Activated T-cell treated with anti-CD3 and anti-CD28 coated beads, Interleukin-2, amount 50 U/mL, for 72 hours (primary cell): ENCODE results near the gene ANKRD13C. TPM values are rescaled to one million over a fixed set of nuclear protein-coding genes. Genes with fewer than 3 reads are reported as not detected.
"Not testable (repeated sequence)": the region's sequence is repeated elsewhere in the genome, so short reads cannot be mapped to it uniquely, and the experiment has no call there.

ENCODE experiments used
- ATAC-seq, 2 donors: fragments of 150-1000 bp; cut with Tn5 transposase; replicated peaks in 1 of 2; 2 replicates each; pipeline ENCODE4 v1.10.0; 2021; ENCODE audit warnings: moderate library complexity in 2 of 2, mild to moderate bottlenecking in 1 of 2
- DNase-seq, 2 donors: peaks; one replicate each; pipeline ENCODE4 v3.0.0; 2021 to 2022; ENCODE audit warnings: mixed read lengths in 1 of 2
- H3K27ac Mint-ChIP-seq: one replicate; pipeline ENCODE4 v1.8.0; 2022; ENCODE audit warnings: mild to moderate bottlenecking, moderate library complexity, mixed read lengths
- H3K27me3 Mint-ChIP-seq: one replicate; pipeline ENCODE4 v1.8.0; 2022; ENCODE audit warnings: low read depth, mixed read lengths
- H3K36me3 Mint-ChIP-seq, 2 donors: one replicate each; pipeline ENCODE4 v1.8.0; 2022; ENCODE audit warnings: mixed read lengths in 2 of 2, mild to moderate bottlenecking in 1 of 2; ENCODE audit not compliant: insufficient read depth in 2 of 2
- H3K4me1 Mint-ChIP-seq: one replicate; pipeline ENCODE4 v1.8.0; 2022; ENCODE audit warnings: low read depth, mixed read lengths
- H3K4me3 Mint-ChIP-seq, 2 donors: one replicate each; pipeline ENCODE4 v1.8.0; 2022; ENCODE audit warnings: mild to moderate bottlenecking in 2 of 2, mixed read lengths in 2 of 2, moderate library complexity in 2 of 2
- H3K9me3 Mint-ChIP-seq, 2 donors: one replicate each; pipeline ENCODE4 v1.8.0; 2022; ENCODE audit warnings: mixed read lengths in 2 of 2
- total RNA-seq, 2 donors: library from RNA; stranded (reverse); gene quantifications; one replicate each; pipeline ENCODE4 v1.2.3, GENCODE V29; 2022

The ANKRD13C gene
- total RNA-seq, 2 donors from 2014 or later: 25.1 to 25.6 TPM

DNA sequence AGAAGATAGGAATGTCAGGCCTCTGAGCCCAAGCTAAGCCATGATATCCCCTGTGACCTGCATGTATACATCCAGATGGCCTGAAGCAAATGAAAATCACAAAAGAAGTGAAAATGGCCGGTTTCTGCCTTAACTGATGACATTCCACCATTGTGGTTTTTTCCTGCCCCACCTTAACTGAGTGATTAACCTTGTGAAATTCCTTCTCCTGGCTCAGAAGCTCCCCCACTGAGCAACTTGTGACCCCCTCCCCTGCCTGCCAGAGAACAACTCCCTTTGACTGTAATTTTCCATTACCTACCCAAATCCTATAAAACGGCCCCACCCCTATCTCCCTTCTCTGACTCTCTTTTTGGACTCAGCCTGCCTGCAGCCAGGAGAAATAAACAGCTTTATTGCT lies 19.1 kb upstream of the ANKRD13C start:
- not testable (repeated sequence) for H3K36me3 Mint-ChIP-seq, DNase-seq, H3K4me1 Mint-ChIP-seq, H3K4me3 Mint-ChIP-seq, H3K9me3 Mint-ChIP-seq, H3K27ac Mint-ChIP-seq, H3K27me3 Mint-ChIP-seq, ATAC-seq

DNA sequence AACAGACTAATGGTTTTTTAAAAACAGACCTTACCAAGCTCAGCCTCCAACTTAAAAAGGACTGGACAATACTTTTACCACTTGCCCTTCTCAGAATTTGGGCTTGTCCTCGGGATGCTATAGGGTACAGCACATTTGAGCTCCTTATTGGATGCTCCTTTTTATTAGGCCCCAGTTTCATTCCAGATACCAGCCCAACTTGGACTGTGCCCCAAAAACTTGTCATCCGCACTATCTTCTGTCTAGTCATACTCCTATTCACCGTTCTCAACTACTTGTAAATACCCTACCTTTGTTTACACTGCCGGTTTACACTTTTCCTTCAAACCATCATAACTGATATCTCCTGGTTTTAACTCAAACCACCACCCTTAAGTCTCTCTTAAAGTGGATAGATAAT lies 17.9 kb upstream of the ANKRD13C start:
- ATAC-seq (no peak), DNase-seq (no peak)
- Mint-ChIP-seq H3K9me3 (no peaks in the 10 kb centered on the region), H3K36me3 (peaks cover 0 to 1% of the 10 kb centered on the region in 2 donors), H3K4me1 (no peaks in the 10 kb centered on the region), H3K4me3 (no peak overlapping the region), H3K27me3 (no peaks in the 10 kb centered on the region), H3K27ac (no peak overlapping the region)

DNA sequence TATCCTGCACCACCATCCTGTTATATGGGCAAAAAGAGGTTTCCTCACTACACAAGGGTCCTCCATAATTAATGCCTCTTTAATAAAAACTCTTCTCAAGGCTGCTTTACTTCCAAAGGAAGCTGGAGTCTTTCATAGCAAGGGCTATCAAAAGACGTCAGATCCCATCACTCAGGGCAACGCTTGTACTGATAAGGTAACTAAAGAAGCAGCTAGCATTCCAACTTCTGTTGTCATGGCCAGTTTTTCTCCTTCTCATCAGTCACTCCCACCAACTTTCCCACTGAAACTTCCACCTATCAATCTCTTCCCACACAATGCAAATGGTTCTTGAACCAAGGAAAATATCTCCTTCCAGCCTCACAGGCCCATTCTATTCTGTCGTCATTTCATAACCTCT lies 17.1 kb upstream of the ANKRD13C start:
- H3K27me3 Mint-ChIP-seq, H3K9me3 Mint-ChIP-seq, H3K27ac Mint-ChIP-seq, H3K4me3 Mint-ChIP-seq, H3K36me3 Mint-ChIP-seq, DNase-seq, H3K4me1 Mint-ChIP-seq, ATAC-seq: not testable (repeated sequence)

DNA sequence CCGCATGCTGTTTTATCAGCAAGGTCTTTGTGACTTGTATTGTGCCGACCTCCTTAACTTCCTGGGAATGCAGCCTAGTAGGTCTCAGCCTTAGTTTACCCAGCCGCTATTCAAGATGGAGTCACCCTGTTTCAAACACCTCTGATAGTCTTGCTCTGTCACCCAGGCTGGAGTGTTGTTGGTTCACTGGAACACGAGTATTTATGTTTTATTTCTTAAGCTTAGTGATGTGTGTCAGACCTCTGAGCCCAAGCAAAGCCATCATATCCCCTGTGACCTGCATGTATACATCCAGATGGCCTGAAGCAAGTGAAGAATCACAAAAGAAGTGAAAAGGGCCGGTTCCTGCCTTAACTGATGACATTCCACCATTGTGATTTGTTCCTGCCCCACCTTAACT lies 12.9 kb upstream of the ANKRD13C start:
- H3K9me3 Mint-ChIP-seq, ATAC-seq, H3K4me3 Mint-ChIP-seq, H3K27ac Mint-ChIP-seq, DNase-seq, H3K27me3 Mint-ChIP-seq, H3K4me1 Mint-ChIP-seq, H3K36me3 Mint-ChIP-seq: not testable (repeated sequence)

DNA sequence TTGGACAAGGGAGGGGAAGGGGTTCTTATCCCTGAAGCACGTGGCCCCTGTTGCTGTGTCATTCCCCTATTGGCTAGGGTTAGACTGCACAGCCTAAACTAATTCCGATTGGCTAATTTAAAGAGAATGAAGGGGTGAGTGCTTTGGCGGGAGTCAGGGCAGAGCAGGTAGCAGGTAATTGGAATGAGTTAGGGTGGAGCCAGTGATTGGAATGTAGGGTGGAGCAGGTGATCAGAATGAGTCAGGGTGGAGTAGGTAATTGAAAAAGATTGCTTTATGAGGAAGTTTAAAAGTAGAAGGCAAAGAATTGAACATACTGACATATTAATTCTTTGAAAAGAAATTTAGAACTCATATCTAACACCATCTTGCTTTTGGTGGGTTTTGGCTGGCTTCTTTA lies 12.5 kb upstream of the ANKRD13C start:
- not testable (repeated sequence) for H3K27ac Mint-ChIP-seq, H3K9me3 Mint-ChIP-seq

GRCh38 chr1:70366425-70366952 lies 12.0 kb upstream of the ANKRD13C start:
- H3K4me3 Mint-ChIP-seq, H3K27ac Mint-ChIP-seq, ATAC-seq, H3K9me3 Mint-ChIP-seq, H3K27me3 Mint-ChIP-seq, H3K36me3 Mint-ChIP-seq, DNase-seq, H3K4me1 Mint-ChIP-seq: not testable (repeated sequence)

More for the DNA sequence above, 12.5 kb upstream of the ANKRD13C start:
- H3K4me3 Mint-ChIP-seq, H3K36me3 Mint-ChIP-seq, H3K4me1 Mint-ChIP-seq, H3K27me3 Mint-ChIP-seq, ATAC-seq, DNase-seq: not testable (repeated sequence)

DNA sequence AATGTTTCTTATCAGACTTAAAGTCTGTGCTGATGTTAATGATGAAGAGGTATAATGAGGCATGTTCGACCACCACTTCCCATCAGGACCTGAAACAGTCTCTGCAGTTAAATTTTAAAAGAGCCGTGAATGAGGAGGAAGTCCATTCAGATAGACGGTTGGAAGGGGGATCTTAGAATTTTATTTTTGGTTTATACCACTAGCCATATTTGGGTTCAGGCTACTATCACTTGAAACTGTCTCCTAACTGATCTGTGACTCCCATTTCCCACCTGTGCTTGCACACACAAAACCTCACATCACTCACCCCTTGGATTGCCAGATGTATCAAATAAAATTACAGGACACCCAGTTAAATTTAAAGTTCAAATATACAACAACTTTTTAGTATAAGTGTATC lies 9.9 kb upstream of the ANKRD13C start:
- H3K36me3 Mint-ChIP-seq: peaks cover 1 to 2% of the 10 kb centered on the region in 2 donors
- H3K27ac Mint-ChIP-seq: no peak overlapping the region
- no peaks in the 10 kb centered on the region for H3K27me3 Mint-ChIP-seq
- no peak for DNase-seq
- no peak for ATAC-seq
- no peaks in the 10 kb centered on the region for H3K4me1 Mint-ChIP-seq
- H3K4me3 Mint-ChIP-seq: no peak overlapping the region
- no peaks in the 10 kb centered on the region for H3K9me3 Mint-ChIP-seq

DNA sequence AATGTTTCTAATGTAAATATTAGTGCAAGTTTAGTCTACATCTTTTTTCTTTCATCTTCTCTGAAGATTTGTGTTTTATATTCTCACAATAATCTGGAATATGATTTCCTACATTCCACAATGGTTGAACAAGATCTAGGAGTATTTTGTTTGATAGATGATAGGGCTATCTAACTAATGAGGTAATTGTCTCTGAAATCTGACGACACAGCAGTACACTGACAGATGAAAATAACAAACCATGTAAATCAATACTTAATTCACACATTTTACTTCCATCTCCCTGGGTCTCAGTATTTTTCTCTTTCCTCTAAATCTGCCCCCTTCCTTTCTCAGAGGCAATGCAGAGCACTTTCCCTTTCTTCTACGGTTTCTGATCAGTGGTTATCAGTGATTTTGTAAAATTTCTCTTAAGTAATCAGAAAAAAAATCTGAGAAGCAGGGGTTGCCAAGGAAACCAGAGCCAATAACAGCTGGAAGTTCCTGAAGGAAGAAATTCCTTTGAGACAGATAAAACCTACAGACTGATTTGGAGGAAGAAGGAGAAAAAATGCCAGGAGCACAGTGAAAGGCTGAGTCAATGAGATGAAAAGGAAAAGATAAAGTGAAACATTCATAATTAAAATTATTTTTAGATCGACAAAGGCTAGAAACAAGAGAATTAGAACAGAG lies 7.3 kb upstream of the ANKRD13C start:
- no peaks in the 10 kb centered on the region for H3K9me3 Mint-ChIP-seq
- DNase-seq: no peak
- H3K36me3 Mint-ChIP-seq: peaks cover 0 to 2% of the 10 kb centered on the region in 2 donors
- no peak overlapping the region for H3K27ac Mint-ChIP-seq
- ATAC-seq: no peak
- H3K4me3 Mint-ChIP-seq: no peak overlapping the region
- H3K27me3 Mint-ChIP-seq: no peaks in the 10 kb centered on the region
- H3K4me1 Mint-ChIP-seq: no peaks in the 10 kb centered on the region

GRCh38 chr1:70360321-70360720 lies 5.8 kb upstream of the ANKRD13C start:
- Mint-ChIP-seq H3K4me1 (peaks cover 11% of the 10 kb centered on the region), H3K9me3 (no peaks in the 10 kb centered on the region), H3K4me3 (no peak overlapping the region), H3K27me3 (no peaks in the 10 kb centered on the region), H3K27ac (no peak overlapping the region), H3K36me3 (peaks cover 3 to 5% of the 10 kb centered on the region in 2 donors)
- DNase-seq (no peak), ATAC-seq (no peak)

GRCh38 chr1:70358921-70359564 lies 4.5 kb upstream of the ANKRD13C start:
- DNase-seq (no peak), ATAC-seq (no peak)
- H3K27me3 Mint-ChIP-seq: no peaks in the 10 kb centered on the region
- H3K4me1 Mint-ChIP-seq: peaks cover 18% of the 10 kb centered on the region
- H3K27ac Mint-ChIP-seq: no peak overlapping the region
- H3K36me3 Mint-ChIP-seq: peaks cover 7 to 11% of the 10 kb centered on the region in 2 donors
- peaks cover 0 to 1% of the 10 kb centered on the region in 2 donors for H3K9me3 Mint-ChIP-seq
- H3K4me3 Mint-ChIP-seq: no peak overlapping the region

- DNase-seq (no peak), ATAC-seq (no peak)
- H3K4me3 Mint-ChIP-seq: peak overlapping the region; percentile 91 to 97
- peak overlapping the region; percentile 74 for H3K27ac Mint-ChIP-seq
- H3K9me3 Mint-ChIP-seq: peaks cover 0 to 1% of the 10 kb centered on the region in 2 donors
- peaks cover 13 to 22% of the 10 kb centered on the region in 2 donors for H3K36me3 Mint-ChIP-seq
- peaks cover 32% of the 10 kb centered on the region for H3K4me1 Mint-ChIP-seq
- no peaks in the 10 kb centered on the region for H3K27me3 Mint-ChIP-seq
Observed at GRCh38 chr1:70355920-70356319, 1.4 kb upstream of the ANKRD13C start.

DNA sequence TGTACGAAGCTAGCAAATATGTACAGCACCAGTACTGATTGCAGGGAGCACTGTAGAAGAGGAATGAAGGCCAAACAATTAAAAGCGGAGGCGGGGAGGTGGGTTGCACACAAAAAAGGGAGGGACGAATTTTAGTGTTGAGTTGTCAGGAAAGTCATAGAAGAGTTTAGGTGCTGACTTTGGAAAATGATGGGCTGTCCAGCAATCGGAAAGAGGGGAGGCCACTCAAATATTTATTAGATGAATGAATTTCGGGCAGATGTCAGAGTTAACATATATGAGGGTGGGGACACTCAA lies 537 bp upstream of the ANKRD13C start:
- ATAC-seq (no peak), DNase-seq (no peak)
- Mint-ChIP-seq H3K27ac (peak overlapping the region; percentile 98), H3K9me3 (peaks cover 0 to 1% of the 10 kb centered on the region in 2 donors), H3K4me3 (peak overlapping the region; percentile 91 to 97), H3K27me3 (no peaks in the 10 kb centered on the region), H3K36me3 (peaks cover 13 to 23% of the 10 kb centered on the region in 2 donors), H3K4me1 (peaks cover 39% of the 10 kb centered on the region)

- DNase-seq: peak; percentile 67 to 75
- Mint-ChIP-seq H3K4me3 (peak overlapping the region; percentile 91 to 97), H3K27me3 (no peaks in the 10 kb centered on the region), H3K36me3 (peaks cover 11 to 28% of the 10 kb centered on the region in 2 donors), H3K4me1 (peaks cover 50% of the 10 kb centered on the region), H3K9me3 (peaks cover 0 to 1% of the 10 kb centered on the region in 2 donors), H3K27ac (peak overlapping the region; percentile 98)
- ATAC-seq: peak; percentile 40 to 53
Observed at GRCh38 chr1:70353601-70354331, 756 bp downstream of the ANKRD13C start.
